ENCODE measurements around the gene STH.
"Not testable (repeated sequence)": the region's sequence is repeated elsewhere in the genome, so short reads cannot be mapped to it uniquely, and the experiment has no call there.

Gene STH

DNA sequence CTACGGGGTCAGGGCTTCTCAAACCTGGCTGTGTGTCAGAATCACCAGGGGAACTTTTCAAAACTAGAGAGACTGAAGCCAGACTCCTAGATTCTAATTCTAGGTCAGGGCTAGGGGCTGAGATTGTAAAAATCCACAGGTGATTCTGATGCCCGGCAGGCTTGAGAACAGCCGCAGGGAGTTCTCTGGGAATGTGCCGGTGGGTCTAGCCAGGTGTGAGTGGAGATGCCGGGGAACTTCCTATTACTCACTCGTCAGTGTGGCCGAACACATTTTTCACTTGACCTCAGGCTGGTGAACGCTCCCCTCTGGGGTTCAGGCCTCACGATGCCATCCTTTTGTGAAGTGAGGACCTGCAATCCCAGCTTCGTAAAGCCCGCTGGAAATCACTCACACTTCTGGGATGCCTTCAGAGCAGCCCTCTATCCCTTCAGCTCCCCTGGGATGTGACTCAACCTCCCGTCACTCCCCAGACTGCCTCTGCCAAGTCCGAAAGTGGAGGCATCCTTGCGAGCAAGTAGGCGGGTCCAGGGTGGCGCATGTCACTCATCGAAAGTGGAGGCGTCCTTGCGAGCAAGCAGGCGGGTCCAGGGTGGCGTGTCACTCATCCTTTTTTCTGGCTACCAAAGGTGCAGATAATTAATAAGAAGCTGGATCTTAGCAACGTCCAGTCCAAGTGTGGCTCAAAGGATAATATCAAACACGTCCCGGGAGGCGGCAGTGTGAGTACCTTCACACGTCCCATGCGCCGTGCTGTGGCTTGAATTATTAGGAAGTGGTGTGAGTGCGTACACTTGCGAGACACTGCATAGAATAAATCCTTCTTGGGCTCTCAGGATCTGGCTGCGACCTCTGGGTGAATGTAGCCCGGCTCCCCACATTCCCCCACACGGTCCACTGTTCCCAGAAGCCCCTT lies 10.9 kb downstream of the STH start:
- DNase-seq, result no peak

DNA sequence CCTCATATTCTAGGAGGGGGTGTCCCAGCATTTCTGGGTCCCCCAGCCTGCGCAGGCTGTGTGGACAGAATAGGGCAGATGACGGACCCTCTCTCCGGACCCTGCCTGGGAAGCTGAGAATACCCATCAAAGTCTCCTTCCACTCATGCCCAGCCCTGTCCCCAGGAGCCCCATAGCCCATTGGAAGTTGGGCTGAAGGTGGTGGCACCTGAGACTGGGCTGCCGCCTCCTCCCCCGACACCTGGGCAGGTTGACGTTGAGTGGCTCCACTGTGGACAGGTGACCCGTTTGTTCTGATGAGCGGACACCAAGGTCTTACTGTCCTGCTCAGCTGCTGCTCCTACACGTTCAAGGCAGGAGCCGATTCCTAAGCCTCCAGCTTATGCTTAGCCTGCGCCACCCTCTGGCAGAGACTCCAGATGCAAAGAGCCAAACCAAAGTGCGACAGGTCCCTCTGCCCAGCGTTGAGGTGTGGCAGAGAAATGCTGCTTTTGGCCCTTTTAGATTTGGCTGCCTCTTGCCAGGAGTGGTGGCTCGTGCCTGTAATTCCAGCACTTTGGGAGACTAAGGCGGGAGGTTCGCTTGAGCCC lies 11.6 kb downstream of the STH start:
- no peak for DNase-seq

DNA sequence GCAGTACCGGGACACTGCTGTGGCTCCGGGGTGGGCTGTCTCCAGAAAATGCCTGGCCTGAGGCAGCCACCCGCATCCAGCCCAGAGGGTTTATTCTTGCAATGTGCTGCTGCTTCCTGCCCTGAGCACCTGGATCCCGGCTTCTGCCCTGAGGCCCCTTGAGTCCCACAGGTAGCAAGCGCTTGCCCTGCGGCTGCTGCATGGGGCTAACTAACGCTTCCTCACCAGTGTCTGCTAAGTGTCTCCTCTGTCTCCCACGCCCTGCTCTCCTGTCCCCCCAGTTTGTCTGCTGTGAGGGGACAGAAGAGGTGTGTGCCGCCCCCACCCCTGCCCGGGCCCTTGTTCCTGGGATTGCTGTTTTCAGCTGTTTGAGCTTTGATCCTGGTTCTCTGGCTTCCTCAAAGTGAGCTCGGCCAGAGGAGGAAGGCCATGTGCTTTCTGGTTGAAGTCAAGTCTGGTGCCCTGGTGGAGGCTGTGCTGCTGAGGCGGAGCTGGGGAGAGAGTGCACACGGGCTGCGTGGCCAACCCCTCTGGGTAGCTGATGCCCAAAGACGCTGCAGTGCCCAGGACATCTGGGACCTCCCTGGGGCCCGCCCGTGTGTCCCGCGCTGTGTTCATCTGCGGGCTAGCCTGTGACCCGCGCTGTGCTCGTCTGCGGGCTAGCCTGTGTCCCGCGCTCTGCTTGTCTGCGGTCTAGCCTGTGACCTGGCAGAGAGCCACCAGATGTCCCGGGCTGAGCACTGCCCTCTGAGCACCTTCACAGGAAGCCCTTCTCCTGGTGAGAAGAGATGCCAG lies 12.9 kb downstream of the STH start:
- no peak for DNase-seq

DNA sequence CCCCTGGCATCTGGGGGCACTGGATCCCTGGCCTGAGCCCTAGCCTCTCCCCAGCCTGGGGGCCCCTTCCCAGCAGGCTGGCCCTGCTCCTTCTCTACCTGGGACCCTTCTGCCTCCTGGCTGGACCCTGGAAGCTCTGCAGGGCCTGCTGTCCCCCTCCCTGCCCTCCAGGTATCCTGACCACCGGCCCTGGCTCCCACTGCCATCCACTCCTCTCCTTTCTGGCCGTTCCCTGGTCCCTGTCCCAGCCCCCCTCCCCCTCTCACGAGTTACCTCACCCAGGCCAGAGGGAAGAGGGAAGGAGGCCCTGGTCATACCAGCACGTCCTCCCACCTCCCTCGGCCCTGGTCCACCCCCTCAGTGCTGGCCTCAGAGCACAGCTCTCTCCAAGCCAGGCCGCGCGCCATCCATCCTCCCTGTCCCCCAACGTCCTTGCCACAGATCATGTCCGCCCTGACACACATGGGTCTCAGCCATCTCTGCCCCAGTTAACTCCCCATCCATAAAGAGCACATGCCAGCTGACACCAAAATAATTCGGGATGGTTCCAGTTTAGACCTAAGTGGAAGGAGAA lies 13.5 kb downstream of the STH start:
- no peak for DNase-seq

DNA sequence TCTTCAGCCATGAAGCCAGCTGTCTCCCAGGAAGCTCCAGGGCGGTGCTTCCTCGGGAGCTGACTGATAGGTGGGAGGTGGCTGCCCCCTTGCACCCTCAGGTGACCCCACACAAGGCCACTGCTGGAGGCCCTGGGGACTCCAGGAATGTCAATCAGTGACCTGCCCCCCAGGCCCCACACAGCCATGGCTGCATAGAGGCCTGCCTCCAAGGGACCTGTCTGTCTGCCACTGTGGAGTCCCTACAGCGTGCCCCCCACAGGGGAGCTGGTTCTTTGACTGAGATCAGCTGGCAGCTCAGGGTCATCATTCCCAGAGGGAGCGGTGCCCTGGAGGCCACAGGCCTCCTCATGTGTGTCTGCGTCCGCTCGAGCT lies 14.1 kb downstream of the STH start:
- no peak for DNase-seq

DNA sequence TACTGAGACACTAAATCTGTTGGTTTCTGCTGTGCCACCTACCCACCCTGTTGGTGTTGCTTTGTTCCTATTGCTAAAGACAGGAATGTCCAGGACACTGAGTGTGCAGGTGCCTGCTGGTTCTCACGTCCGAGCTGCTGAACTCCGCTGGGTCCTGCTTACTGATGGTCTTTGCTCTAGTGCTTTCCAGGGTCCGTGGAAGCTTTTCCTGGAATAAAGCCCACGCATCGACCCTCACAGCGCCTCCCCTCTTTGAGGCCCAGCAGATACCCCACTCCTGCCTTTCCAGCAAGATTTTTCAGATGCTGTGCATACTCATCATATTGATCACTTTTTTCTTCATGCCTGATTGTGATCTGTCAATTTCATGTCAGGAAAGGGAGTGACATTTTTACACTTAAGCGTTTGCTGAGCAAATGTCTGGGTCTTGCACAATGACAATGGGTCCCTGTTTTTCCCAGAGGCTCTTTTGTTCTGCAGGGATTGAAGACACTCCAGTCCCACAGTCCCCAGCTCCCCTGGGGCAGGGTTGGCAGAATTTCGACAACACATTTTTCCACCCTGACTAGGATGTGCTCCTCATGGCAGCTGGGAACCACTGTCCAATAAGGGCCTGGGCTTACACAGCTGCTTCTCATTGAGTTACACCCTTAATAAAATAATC lies 14.6 kb downstream of the STH start:
- DNase-seq, result no peak

DNA sequence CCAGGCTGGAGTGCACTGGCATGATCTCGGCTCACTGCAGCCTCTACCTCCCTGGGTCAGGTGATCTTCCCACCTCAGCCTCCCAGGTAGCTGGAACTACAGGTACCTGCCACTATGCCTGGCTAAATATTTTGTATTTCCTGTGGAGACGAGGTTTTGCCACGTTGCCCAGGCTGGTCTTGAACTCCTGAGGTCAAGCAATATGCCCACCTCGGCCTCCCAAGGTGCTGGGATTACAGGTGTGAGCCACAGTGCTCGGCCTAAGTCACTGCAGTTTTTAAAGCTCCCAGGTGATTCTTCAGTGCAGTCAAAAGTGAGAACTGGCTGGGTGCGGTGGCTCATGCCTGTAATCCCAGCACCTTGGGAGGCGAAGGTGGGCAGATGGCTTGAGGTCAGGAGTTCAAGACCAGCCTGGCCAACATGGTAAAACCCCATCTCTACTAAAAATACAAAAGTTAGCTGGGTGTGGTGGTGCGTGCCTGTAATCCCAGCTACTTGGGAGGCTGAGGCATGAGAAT lies 20.4 kb downstream of the STH start:
- DNase-seq, result not testable (repeated sequence)

DNA sequence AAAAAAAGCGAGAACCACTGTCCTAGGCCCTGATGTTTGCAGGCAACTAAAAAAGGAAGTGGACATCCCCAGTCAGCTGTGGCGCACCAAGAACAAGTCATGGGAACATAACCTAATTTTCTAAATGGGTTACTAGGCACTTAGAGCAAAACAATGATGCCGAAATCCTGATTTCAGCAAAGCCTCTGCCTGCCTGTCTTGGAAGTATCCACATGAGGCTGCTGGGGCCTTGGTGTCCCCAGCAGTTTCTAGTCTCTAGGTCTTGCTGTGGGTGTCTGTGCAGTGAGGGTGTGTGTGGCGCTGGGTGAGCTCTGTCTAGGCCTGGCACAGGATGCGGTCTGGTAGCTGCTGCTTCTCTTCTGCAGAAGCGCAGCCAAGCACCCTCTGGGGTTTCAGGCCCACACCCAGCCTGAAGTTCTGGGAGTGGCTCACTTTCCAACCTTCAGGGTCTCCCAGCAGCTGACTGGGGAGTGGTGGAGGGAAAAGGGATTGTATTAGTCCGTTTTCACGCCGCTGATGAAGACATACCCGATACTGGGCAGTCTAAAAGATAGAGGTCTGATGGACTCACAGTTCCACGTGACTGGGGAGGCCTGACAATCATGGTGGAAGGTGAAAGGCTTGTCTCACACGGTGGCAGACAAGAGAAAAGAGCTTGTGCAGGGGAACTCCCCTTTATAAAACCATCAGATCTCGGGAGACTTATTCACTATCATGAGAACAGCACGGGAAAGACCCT lies 21.1 kb downstream of the STH start:
- DNase-seq, result no peak

DNA sequence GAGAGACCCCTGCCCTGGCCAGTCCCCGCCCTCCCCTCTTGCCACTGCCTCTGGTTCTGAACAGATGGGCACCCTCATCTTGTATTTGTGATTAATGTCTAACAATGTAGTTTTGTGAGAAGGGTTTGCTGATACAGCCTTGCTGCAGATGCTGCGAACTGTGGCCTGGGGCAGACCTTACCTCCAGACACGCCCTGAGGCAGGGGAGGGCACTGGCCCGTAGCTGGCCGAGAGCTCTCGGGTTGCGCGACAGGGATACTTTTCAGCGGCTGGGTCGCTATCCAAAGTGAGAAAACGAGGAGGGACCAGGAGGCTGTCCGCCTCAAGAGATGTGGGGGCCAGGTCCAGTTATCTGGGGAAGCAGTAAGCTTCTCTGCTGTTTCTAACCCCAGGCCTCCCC lies 21.9 kb downstream of the STH start:
- no peak for DNase-seq

DNA sequence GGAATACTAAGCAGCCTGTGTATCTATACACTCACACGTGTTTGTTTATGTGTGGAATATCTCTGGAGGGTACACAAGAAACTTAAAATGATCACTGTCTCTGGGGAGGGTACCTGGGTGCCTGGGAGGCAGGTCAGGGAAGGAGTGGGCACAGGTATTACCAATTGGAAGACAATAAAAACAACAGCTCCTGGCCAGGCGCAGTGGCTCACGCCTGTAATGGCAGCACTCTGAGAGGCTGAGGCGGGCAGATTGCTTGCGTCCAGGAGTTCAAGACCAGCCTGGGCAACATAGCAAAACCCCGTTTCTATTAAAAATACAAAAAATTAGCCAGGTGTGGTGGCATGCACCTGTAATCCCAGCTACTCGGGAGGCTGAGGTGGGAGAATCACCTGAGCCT lies 24.3 kb downstream of the STH start:
- not testable (repeated sequence) for DNase-seq

DNA sequence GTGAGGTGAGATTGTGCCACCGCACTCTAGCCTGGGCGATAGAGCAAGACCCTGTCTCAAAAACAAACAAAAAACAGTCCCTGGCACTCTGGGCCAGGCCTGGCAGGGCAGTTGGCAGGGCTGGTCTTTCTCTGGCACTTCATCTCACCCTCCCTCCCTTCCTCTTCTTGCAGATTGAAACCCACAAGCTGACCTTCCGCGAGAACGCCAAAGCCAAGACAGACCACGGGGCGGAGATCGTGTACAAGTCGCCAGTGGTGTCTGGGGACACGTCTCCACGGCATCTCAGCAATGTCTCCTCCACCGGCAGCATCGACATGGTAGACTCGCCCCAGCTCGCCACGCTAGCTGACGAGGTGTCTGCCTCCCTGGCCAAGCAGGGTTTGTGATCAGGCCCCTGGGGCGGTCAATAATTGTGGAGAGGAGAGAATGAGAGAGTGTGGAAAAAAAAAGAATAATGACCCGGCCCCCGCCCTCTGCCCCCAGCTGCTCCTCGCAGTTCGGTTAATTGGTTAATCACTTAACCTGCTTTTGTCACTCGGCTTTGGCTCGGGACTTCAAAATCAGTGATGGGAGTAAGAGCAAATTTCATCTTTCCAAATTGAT lies 24.8 kb downstream of the STH start:
- DNase-seq, result no peak

DNA sequence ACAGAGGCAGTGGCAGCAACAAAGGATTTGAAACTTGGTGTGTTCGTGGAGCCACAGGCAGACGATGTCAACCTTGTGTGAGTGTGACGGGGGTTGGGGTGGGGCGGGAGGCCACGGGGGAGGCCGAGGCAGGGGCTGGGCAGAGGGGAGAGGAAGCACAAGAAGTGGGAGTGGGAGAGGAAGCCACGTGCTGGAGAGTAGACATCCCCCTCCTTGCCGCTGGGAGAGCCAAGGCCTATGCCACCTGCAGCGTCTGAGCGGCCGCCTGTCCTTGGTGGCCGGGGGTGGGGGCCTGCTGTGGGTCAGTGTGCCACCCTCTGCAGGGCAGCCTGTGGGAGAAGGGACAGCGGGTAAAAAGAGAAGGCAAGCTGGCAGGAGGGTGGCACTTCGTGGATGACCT lies 25.5 kb downstream of the STH start:
- no peak for DNase-seq

DNA sequence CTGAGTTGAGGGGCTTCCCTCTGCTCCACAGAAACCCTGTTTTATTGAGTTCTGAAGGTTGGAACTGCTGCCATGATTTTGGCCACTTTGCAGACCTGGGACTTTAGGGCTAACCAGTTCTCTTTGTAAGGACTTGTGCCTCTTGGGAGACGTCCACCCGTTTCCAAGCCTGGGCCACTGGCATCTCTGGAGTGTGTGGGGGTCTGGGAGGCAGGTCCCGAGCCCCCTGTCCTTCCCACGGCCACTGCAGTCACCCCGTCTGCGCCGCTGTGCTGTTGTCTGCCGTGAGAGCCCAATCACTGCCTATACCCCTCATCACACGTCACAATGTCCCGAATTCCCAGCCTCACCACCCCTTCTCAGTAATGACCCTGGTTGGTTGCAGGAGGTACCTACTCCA lies 26.0 kb downstream of the STH start:
- no peak for DNase-seq

DNA sequence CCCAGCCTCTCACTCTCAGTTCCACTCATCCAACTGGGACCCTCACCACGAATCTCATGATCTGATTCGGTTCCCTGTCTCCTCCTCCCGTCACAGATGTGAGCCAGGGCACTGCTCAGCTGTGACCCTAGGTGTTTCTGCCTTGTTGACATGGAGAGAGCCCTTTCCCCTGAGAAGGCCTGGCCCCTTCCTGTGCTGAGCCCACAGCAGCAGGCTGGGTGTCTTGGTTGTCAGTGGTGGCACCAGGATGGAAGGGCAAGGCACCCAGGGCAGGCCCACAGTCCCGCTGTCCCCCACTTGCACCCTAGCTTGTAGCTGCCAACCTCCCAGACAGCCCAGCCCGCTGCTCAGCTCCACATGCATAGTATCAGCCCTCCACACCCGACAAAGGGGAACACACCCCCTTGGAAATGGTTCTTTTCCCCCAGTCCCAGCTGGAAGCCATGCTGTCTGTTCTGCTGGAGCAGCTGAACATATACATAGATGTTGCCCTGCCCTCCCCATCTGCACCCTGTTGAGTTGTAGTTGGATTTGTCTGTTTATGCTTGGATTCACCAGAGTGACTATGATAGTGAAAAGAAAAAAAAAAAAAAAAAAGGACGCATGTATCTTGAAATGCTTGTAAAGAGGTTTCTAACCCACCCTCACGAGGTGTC lies 26.6 kb downstream of the STH start:
- no peak for DNase-seq

DNA sequence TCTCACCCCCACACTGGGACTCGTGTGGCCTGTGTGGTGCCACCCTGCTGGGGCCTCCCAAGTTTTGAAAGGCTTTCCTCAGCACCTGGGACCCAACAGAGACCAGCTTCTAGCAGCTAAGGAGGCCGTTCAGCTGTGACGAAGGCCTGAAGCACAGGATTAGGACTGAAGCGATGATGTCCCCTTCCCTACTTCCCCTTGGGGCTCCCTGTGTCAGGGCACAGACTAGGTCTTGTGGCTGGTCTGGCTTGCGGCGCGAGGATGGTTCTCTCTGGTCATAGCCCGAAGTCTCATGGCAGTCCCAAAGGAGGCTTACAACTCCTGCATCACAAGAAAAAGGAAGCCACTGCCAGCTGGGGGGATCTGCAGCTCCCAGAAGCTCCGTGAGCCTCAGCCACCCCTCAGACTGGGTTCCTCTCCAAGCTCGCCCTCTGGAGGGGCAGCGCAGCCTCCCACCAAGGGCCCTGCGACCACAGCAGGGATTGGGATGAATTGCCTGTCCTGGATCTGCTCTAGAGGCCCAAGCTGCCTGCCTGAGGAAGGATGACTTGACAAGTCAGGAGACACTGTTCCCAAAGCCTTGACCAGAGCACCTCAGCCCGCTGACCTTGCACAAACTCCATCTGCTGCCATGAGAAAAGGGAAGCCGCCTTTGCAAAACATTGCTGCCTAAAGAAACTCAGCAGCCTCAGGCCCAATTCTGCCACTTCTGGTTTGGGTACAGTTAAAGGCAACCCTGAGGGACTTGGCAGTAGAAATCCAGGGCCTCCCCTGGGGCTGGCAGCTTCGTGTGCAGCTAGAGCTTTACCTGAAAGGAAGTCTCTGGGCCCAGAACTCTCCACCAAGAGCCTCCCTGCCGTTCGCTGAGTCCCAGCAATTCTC lies 27.4 kb downstream of the STH start:
- no peak for DNase-seq

DNA sequence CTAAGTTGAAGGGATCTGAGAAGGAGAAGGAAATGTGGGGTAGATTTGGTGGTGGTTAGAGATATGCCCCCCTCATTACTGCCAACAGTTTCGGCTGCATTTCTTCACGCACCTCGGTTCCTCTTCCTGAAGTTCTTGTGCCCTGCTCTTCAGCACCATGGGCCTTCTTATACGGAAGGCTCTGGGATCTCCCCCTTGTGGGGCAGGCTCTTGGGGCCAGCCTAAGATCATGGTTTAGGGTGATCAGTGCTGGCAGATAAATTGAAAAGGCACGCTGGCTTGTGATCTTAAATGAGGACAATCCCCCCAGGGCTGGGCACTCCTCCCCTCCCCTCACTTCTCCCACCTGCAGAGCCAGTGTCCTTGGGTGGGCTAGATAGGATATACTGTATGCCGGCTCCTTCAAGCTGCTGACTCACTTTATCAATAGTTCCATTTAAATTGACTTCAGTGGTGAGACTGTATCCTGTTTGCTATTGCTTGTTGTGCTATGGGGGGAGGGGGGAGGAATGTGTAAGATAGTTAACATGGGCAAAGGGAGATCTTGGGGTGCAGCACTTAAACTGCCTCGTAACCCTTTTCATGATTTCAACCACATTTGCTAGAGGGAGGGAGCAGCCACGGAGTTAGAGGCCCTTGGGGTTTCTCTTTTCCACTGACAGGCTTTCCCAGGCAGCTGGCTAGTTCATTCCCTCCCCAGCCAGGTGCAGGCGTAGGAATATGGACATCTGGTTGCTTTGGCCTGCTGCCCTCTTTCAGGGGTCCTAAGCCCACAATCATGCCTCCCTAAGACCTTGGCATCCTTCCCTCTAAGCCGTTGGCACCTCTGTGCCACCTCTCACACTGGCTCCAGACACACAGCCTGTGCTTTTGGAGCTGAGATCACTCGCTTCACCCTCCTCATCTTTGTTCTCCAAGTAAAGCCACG lies 28.3 kb downstream of the STH start:
- DNase-seq, result no peak

DNA sequence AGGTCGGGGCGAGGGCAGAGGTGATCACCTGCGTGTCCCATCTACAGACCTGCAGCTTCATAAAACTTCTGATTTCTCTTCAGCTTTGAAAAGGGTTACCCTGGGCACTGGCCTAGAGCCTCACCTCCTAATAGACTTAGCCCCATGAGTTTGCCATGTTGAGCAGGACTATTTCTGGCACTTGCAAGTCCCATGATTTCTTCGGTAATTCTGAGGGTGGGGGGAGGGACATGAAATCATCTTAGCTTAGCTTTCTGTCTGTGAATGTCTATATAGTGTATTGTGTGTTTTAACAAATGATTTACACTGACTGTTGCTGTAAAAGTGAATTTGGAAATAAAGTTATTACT lies 28.9 kb downstream of the STH start:
- DNase-seq, result no peak

DNA sequence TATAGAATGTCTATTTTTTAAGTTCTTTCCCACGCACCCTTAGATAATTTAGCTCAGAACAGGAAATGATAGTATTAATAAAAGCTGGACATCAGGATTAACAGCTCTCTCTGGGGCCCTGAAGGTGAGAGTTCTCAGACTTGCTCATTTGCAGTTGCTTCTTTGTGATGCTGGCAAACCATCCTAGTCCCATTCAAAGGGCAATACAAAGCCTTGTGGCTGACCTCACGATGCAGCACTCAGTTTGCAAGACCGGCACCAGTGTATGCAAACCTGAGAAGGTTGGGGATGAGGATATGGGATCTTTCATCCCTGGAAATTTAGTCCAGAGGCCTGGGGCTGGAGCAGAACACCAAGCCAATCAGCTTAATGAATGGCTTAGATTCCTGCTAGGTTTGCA lies 29.3 kb downstream of the STH start:
- no peak for DNase-seq

All from NCI-H2227 treated with DMSO at 0.1 percent for 48 hours (cell line).